GM18520 (cell line): ENCODE measurements around the gene MTA2.
"Not testable (repeated sequence)": the region's sequence is repeated elsewhere in the genome, so short reads cannot be mapped to it uniquely, and the experiment has no call there.

Experiments
- ATAC-seq: cut with Tn5 transposase; IDR thresholded peaks from one replicate; pipeline ENCODE4 v1.9.1; 2021; ENCODE audit not compliant: unreplicated experiment

MTA2 gene

GRCh38 chr11:62567018-62567633 is 34.5 kb downstream of the MTA2 start:
- no peak for ATAC-seq

DNA sequence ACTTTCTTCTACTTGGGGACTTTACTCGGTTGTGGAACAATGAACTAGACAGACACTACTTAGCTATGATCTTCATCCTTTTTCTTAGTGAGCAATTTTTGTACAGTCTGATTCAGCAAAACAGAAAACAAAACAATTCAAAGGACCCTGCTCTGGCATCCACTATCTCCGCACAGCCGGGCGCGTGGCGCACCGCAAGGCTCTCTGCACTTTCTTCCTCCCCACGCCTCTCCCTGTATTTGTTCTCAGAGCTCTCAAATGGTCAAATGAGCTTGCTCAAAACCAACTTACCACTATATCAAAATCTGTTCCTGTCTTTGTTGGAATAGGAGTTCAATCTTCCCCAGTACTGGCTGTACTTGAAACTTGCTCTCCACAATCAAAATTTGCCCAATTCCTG is 35.4 kb downstream of the MTA2 start:
- no peak for ATAC-seq

- ATAC-seq = no peak
These were observed 36.4 kb downstream of the MTA2 start for GRCh38 chr11:62565100-62565802.

DNA sequence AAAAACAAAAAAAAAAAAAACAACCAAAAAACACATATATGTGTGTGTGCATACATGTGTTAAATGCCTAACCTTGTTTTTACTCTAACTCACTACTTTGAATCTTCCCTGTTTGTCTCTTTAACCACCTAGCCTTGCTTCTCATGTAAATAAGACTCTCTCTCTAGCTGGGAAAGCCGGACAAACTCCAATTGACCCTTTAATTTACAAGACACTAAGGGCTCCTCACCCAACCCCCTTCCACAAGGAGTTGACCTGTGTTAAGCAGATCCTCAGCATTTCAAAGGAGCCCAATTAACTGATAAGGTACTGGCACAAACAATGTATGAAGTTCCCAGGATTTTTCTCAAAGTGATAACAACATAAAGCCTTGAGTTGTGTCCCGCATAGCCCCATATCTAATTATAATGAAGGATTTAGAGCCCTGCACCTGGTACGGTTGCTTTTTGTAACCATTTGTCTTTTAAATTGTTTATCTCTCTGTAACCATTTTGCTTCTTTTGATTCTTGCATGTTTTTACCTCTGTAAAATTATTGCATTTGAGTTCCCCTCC is 39.9 kb downstream of the MTA2 start:
- not testable (repeated sequence) for ATAC-seq

DNA sequence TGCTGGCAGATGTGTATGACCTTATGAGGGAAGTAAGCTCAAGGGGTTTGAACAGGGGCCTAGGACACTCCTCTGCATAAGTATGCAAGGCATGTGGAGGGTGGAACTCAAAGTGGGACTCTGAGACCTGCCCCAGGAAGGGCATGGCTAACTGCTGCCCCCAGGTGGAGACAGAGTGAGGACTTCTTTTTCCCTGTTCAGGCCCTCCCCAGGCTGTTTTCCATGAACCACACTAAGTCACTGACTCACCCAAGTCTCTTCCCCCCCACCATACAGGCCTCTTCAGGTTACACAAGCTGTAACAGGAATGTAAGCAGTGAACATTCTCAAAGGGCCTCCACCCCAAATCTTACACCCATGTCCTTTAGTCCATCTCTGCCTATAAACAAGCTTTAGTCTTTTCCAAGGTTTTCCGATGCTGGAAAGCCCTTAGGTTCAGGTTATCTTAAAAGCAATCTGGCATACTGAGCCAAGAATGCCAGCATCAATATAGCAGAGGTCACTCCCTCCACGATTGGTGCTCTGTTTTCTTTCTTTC is 41.0 kb downstream of the MTA2 start:
- ATAC-seq = no peak

GRCh38 chr11:62559626-62560025 is 42.0 kb downstream of the MTA2 start:
- ATAC-seq = not testable (repeated sequence)

GRCh38 chr11:62559204-62559603 is 42.5 kb downstream of the MTA2 start:
- no peak for ATAC-seq

DNA sequence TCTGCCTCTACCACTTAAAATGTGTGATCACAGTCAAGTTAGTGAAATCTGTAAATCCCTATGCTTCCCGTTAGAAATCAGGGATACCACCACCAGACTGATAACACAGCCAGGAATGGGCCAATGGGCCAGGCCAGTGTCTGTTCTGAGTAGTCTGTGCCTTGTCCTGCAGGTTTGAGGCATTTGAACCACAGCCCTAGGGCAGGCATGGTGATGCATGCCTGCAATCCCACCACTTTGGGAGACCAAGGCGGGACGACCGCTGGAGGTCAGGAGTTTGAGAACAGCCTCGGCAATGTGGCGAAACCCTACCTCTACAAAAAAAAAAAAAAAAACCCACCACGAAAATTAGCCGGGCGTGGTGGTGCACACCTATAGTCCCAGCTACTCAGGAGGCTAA is 43.0 kb downstream of the MTA2 start:
- ATAC-seq = no peak

DNA sequence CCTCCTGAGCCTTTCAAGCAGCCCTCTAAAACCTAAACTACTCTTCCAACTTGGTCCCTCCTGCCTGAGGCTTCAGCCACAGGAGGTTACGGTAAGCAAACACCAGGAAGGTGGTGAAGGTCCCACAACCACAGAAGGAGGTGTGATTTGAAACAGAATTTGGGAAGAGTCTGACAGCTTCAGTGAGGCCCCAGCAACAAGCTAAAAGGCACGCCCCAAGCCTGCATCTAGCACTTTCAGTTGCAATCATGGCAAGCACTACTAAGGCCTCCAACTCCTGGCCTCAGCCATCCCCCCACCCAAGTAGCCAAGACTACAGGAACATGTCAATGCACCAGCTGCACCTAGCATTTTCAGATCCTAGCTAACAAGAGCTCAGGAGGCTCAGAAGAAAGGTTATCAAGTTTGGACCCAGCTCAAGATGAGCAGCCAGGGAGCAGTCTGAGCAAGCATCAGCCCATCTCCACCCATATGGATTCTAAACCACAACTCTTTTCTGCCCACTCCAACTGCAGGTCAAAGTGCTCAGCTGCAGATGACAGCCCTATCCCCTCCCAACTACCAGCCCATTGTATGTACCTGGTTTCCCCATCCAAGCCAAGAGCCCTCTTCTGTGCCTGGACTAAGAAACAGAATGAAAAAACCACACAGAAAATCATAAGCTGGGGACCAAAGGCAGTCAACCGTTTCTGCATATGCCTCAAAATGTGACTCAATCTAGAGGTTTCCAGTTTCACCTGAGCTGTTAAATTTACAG is 44.6 kb downstream of the MTA2 start:
- peak; percentile 6 for ATAC-seq

DNA sequence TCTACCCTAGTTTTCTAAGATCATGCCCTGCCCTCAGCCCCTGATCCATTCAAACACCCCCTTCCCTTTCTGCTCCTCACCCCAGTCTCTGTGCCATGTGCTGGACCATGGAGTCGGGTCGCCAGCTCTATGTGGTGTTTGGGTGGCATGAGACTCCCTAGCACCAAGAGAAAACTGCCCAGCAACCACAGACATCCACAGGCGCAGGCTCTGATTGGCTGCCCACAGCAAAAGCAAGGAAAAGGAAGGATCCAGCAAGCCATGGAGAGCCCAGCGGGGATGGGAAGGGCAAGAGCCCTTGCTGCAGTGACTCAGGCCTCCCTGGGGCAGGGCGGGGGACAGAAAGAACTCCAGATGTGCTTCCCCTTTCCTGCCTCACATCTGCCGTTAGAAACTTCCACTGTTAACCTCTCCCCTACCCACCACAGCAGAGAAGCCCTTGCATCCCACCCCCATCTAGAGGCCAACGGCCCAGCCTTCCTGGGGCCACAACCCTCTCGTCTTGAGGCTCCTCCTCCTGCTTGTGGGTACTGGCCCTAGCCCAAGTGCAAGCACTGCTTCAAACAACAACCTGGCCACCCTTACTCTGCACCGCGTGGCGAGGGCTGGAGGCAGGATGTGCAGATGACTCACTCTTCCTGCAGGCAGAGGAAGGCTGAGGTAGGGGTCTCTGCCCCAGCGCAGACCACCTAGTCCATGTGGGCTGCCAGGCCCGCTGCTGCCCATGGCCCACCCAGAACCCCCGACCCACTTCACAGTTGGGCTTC is 45.4 kb downstream of the MTA2 start:
- peak; percentile 23 for ATAC-seq

GRCh38 chr11:62555464-62556107 is 46.1 kb downstream of the MTA2 start:
- no peak for ATAC-seq

- ATAC-seq = no peak
These were observed 47.1 kb downstream of the MTA2 start for GRCh38 chr11:62554387-62555167.

GRCh38 chr11:62553839-62554361 is 47.8 kb downstream of the MTA2 start:
- no peak for ATAC-seq

DNA sequence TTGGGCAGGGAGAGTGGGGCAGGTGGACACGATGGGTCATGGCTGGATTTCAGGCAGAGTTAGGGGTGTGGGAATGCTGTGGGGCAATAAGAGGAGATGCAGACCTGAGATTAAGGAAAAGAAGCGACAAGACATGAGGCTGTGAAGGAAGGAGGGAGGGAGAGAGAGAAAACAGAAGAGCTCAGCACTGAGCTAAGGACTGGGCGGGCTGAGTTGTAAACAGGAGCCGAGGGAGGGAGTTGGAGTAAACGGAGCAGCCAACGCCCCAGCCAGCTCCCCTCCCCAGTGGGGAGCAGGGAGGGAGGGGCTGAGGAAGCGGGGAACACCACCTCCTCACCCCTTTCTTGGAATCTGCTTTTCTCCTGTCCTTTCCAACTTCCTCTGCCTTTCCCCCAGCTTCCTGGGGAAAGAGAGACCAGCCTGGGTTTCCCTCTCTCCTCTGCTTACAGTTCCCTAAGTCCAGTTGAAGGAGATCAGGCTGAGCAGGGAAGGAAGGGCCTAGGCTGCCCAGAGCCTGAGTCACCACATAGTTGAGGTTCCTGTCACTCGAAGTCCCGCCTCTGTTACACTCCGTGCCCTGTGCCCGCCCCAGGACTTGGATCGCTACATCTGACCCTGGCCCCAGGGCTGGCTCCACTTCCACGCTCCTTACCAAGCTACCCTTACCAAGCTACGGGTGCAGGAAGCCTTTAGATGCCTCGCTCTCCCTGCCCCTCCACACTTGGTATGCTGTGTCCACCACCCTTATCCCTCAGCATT is 48.4 kb downstream of the MTA2 start:
- ATAC-seq = no peak

GRCh38 chr11:62552485-62553079 is 49.1 kb downstream of the MTA2 start:
- no peak for ATAC-seq

GRCh38 chr11:62550478-62550877 is 51.2 kb downstream of the MTA2 start:
- ATAC-seq = not testable (repeated sequence)

GRCh38 chr11:62548545-62549335 is 52.9 kb downstream of the MTA2 start:
- ATAC-seq = no peak
